ENCODE measurements around the gene MTTP.

The MTTP gene

DNA sequence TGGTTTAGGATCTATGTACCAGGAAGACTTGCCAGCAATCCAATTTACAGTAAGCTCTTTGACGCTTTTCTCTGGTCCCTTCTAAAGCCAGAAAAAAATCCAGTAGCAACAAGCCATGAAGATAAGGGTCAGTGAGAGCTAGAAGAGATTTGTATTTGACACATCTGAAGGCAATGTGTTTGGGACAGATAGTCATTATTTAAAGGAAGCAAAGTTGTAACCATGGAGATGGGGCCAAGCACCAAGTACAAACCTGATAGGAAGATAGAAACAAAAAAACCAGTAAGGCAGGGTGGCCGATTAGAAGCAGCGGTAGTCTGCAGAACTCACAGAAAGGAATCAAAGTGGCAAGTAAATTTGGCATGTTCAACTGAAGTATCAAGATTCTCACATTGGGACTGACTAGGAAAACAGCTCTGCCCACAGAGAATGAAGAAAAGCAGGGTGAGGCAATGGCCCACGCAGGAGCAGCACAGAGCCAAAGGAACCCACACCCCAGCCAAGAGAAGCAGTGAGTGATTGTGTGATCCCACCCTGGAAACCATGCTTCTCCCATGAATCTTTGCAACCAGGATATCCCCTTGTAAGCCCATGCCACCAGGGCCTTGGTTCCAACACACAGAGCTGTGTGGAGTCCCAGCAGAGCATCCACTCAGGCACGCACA, 95.9 kb downstream of the MTTP start:
- no peak for DNase-seq

Measured in NCI-H2107 (cell line).